SK-N-SH (cell line): ENCODE results near the gene F8.

Source experiments
- CTCF ChIP-seq: fragments of 200-600 bp; sonication (generic); IDR thresholded peaks from 2 replicates; pipeline ENCODE4 v1.6.1; 2017; ENCODE audit warnings: antibody characterized with exemption, mild to moderate bottlenecking, moderate library complexity
- FOSL2 ChIP-seq: IDR thresholded peaks from 2 replicates; pipeline ENCODE4 v1.4.0; 2012; ENCODE audit warnings: low read depth, mild to moderate bottlenecking, moderate library complexity, borderline replicate concordance
- GABPA ChIP-seq: IDR thresholded peaks from 2 replicates; pipeline ENCODE4 v1.4.0; 2012; ENCODE audit warnings: low read depth, mild to moderate bottlenecking
- MEF2A ChIP-seq: IDR thresholded peaks from 2 replicates; pipeline ENCODE4 v1.4.0; 2012; ENCODE audit warnings: low read depth, borderline replicate concordance
- POLR2AphosphoS5 ChIP-seq: IDR thresholded peaks from 2 replicates; pipeline ENCODE4 v1.6.1; 2012; ENCODE audit warnings: low read depth, low read length
- RFX5 ChIP-seq: IDR thresholded peaks from 2 replicates; pipeline ENCODE4 v1.6.1; 2012; ENCODE audit warnings: mild to moderate bottlenecking, improper control_type of control experiment, low read length
- TAF1 ChIP-seq: IDR thresholded peaks from 2 replicates; pipeline ENCODE4 v1.6.1; 2012; ENCODE audit warnings: low read depth, mild to moderate bottlenecking, low read length, moderate library complexity, borderline replicate concordance
- YY1 ChIP-seq: IDR thresholded peaks from 2 replicates; pipeline ENCODE4 v1.4.0; 2012; ENCODE audit warnings: low read depth, mild to moderate bottlenecking

DNA sequence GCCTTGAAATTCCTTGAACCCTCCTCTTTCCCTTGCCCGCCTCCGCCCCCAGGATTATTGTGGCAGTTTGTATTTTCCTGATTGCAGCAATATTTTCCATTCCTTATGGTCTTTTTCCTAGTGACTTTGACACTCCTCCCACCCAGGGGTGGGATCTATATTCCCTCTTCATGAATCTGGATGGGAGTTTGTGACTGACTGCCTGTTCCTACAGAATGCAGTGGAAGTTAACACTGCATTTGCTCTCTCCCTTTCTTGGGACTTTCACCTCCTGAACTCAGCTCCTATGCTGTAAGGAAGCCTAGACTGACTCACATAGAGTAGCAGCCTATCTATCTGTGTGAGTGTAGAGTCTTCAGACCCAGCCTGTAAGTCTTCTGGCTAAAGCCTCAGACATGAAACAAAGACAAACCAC, 6.4 kb upstream of the F8 start:
- no peak for TF ChIP-seq POLR2AphosphoS5
- no peak for TF ChIP-seq MEF2A
- no peak for TF ChIP-seq CTCF
- TF ChIP-seq YY1, result no peak
- no peak for TF ChIP-seq RFX5
- no peak for TF ChIP-seq GABPA
- no peak for TF ChIP-seq FOSL2
- TF ChIP-seq TAF1, result no peak
